ENCODE results near the gene SNRPA1.

GRCh38 chr15:101232677-101233076 lies 62.4 kb downstream of the SNRPA1 start:
- no peak for TF ChIP-seq CTCF (IDR thresholded peaks at IDR 0.05)
- TF ChIP-seq POLR2A (IDR thresholded peaks at IDR 0.05), result no peak

All from testis (tissue), 2 donors.